ENCODE measurements around the gene PSME3.
"Not testable (repeated sequence)": the region's sequence is repeated elsewhere in the genome, so short reads cannot be mapped to it uniquely, and the experiment has no call there.

PSME3 gene

DNA sequence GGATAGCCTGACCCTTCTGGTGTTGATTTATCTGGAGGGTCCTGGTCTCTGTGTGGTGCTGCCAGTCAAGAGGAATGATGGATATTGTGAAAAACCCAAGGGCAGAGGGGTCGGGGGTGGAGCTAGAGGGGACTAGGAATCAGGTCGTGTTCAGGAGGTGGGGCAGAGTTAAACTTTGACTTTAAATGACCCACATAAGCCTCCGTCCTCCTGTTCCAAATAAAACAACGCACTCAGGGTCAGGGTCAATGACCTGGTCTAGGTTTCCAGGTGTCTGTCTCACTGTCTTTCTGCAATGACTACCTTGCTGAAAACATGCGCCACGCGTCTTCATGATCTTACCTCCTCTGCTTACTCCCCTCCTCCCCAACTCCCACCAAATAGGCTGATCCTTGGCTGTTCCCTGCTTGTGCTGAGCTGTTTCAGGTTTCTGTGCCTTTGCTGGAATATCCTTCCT, 32.5 kb downstream of the PSME3 start:
- Histone ChIP-seq H3K4me2 (ENCODE audit: insufficient read depth, low read length) (no peak overlapping the region), H2AFZ (ENCODE audit: low read depth, low read length) (no peak overlapping the region), H3K9ac (ENCODE audit: low read depth, low read length) (no peak overlapping the region), H3K27me3 (ENCODE audit: insufficient read depth, low read length, poor library complexity) (peaks cover 11% of the 10 kb centered on the region), H4K20me1 (ENCODE audit: insufficient read depth, low read length) (no peaks in the 10 kb centered on the region), H3K79me2 (ENCODE audit: insufficient read depth, low read length) (no peaks in the 10 kb centered on the region), H3K36me3 (ENCODE audit: insufficient read depth, low read length) (no peaks in the 10 kb centered on the region), H3K27ac (ENCODE audit: low read length) (no peak overlapping the region), H3K4me1 (ENCODE audit: insufficient read depth, low read length) (no peaks in the 10 kb centered on the region), H3K4me3 (ENCODE audit: low read depth in 1 of 2, low read length in 2 of 2) (no peak overlapping the region), H3K9me3 (ENCODE audit: insufficient read depth, low read length, severe bottlenecking) (no peaks in the 10 kb centered on the region)
- no peak for DNase-seq
- ATAC-seq (ENCODE audit: insufficient read depth, low read depth): no peak
- no peak for TF ChIP-seq EZH2 (IDR thresholded peaks at IDR 0.05; ENCODE audit: borderline replicate concordance, low read depth, low read length, severe bottlenecking)
- TF ChIP-seq, protein P1, sequence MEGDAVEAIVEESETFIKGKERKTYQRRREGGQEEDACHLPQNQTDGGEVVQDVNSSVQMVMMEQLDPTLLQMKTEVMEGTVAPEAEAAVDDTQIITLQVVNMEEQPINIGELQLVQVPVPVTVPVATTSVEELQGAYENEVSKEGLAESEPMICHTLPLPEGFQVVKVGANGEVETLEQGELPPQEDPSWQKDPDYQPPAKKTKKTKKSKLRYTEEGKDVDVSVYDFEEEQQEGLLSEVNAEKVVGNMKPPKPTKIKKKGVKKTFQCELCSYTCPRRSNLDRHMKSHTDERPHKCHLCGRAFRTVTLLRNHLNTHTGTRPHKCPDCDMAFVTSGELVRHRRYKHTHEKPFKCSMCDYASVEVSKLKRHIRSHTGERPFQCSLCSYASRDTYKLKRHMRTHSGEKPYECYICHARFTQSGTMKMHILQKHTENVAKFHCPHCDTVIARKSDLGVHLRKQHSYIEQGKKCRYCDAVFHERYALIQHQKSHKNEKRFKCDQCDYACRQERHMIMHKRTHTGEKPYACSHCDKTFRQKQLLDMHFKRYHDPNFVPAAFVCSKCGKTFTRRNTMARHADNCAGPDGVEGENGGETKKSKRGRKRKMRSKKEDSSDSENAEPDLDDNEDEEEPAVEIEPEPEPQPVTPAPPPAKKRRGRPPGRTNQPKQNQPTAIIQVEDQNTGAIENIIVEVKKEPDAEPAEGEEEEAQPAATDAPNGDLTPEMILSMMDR (IDR thresholded peaks at IDR 0.05; ENCODE audit: borderline replicate concordance, extremely low read depth, low read length, poor library complexity, severe bottlenecking): no peak

- H3K27me3 ChIP-seq (ENCODE audit: insufficient read depth, low read length, poor library complexity): peaks cover 11% of the 10 kb centered on the region
- H3K36me3 ChIP-seq (ENCODE audit: insufficient read depth, low read length): no peaks in the 10 kb centered on the region
- no peak overlapping the region for H3K4me2 ChIP-seq (ENCODE audit: insufficient read depth, low read length)
- H3K9ac ChIP-seq (ENCODE audit: low read depth, low read length): no peak overlapping the region
- DNase-seq (no peak), ATAC-seq (ENCODE audit: insufficient read depth, low read depth) (no peak)
- TF ChIP-seq, protein P1 (IDR thresholded peaks at IDR 0.05; ENCODE audit: borderline replicate concordance, extremely low read depth, low read length, poor library complexity, severe bottlenecking): no peak
- no peak for TF ChIP-seq EZH2 (IDR thresholded peaks at IDR 0.05; ENCODE audit: borderline replicate concordance, low read depth, low read length, severe bottlenecking)
- H3K27ac ChIP-seq (ENCODE audit: low read length): no peak overlapping the region
- H3K4me1 ChIP-seq (ENCODE audit: insufficient read depth, low read length): no peaks in the 10 kb centered on the region
- no peaks in the 10 kb centered on the region for H3K9me3 ChIP-seq (ENCODE audit: insufficient read depth, low read length, severe bottlenecking)
- H4K20me1 ChIP-seq (ENCODE audit: insufficient read depth, low read length): no peaks in the 10 kb centered on the region
- H3K79me2 ChIP-seq (ENCODE audit: insufficient read depth, low read length): no peaks in the 10 kb centered on the region
- no peak overlapping the region for H3K4me3 ChIP-seq (ENCODE audit: low read depth in 1 of 2, low read length in 2 of 2)
- H2AFZ ChIP-seq (ENCODE audit: low read depth, low read length): no peak overlapping the region
Measured at GRCh38 chr17:42866216-42866615, 33.0 kb downstream of the PSME3 start.

DNA sequence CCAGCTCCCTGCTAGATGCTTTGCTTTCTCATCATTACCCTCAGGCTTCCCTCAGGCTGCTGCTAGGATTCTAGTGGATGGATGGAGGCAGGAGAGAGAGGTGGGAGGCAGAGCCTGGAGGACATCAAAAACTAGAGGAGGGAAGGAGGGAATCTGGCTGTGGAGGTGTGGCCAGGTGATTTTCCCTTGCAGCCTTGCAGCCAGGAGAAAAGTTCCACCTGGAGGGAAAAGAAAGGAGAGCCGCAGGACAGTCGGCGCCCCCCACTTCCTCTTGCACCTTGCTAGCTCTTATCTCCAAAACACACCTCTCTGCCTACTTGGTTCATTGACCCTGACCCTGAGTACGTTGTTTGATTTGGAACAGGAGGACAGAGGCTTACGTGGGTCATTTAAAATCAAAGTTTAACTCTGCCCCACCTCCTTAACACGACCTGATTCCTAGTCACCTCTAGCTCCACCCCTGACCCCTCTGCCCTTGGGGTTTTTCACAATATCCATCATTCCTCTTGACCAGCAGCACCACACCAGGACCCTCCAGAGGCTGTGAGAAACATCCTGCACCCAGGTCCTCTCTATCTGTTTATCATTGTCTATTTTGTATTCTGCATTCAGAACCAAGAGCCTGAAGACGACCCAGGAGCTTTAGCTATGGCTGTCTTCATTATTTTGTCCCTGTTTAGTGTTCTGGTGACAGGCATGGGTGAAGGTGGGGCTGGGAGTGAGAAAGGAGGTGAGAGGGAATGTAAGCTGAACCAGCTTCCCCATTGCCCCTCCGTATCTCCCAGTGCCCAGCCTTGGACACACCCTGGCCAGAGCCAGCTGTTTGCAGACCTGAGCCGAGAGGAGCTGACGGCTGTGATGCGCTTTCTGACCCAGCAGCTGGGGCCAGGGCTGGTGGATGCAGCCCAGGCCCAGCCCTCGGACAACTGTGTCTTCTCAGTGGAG, 33.7 kb downstream of the PSME3 start:
- H3K4me3 ChIP-seq (ENCODE audit: low read depth in 1 of 2, low read length in 2 of 2): no peak overlapping the region
- no peaks in the 10 kb centered on the region for H3K9me3 ChIP-seq (ENCODE audit: insufficient read depth, low read length, severe bottlenecking)
- no peak overlapping the region for H3K4me2 ChIP-seq (ENCODE audit: insufficient read depth, low read length)
- H3K79me2 ChIP-seq (ENCODE audit: insufficient read depth, low read length): no peaks in the 10 kb centered on the region
- H3K36me3 ChIP-seq (ENCODE audit: insufficient read depth, low read length): no peaks in the 10 kb centered on the region
- ATAC-seq (ENCODE audit: insufficient read depth, low read depth) (no peak), DNase-seq (no peak)
- H3K9ac ChIP-seq (ENCODE audit: low read depth, low read length): no peak overlapping the region
- no peaks in the 10 kb centered on the region for H3K4me1 ChIP-seq (ENCODE audit: insufficient read depth, low read length)
- H2AFZ ChIP-seq (ENCODE audit: low read depth, low read length): no peak overlapping the region
- no peak overlapping the region for H3K27ac ChIP-seq (ENCODE audit: low read length)
- TF ChIP-seq EZH2 (IDR thresholded peaks at IDR 0.05; ENCODE audit: borderline replicate concordance, low read depth, low read length, severe bottlenecking): no peak
- TF ChIP-seq, protein P1 (IDR thresholded peaks at IDR 0.05; ENCODE audit: borderline replicate concordance, extremely low read depth, low read length, poor library complexity, severe bottlenecking): no peak
- H3K27me3 ChIP-seq (ENCODE audit: insufficient read depth, low read length, poor library complexity): peaks cover 11% of the 10 kb centered on the region
- H4K20me1 ChIP-seq (ENCODE audit: insufficient read depth, low read length): no peaks in the 10 kb centered on the region

GRCh38 chr17:42867694-42868261, 34.6 kb downstream of the PSME3 start:
- not testable (repeated sequence) for H3K9ac ChIP-seq (ENCODE audit: low read depth, low read length); DNase-seq; H3K4me1 ChIP-seq (ENCODE audit: insufficient read depth, low read length); H4K20me1 ChIP-seq (ENCODE audit: insufficient read depth, low read length); ATAC-seq (ENCODE audit: insufficient read depth, low read depth); H3K4me3 ChIP-seq (ENCODE audit: low read depth in 1 of 2, low read length in 2 of 2); H3K27ac ChIP-seq (ENCODE audit: low read length); H3K4me2 ChIP-seq (ENCODE audit: insufficient read depth, low read length); H3K36me3 ChIP-seq (ENCODE audit: insufficient read depth, low read length); H3K9me3 ChIP-seq (ENCODE audit: insufficient read depth, low read length, severe bottlenecking); H2AFZ ChIP-seq (ENCODE audit: low read depth, low read length); H3K79me2 ChIP-seq (ENCODE audit: insufficient read depth, low read length)
- H3K27me3 ChIP-seq (ENCODE audit: insufficient read depth, low read length, poor library complexity): peaks cover 11% of the 10 kb centered on the region

Measured in DND-41 (cell line).